Measurements from ENCODE around the gene FCAR.
"Not testable (repeated sequence)": the region's sequence is repeated elsewhere in the genome, so short reads cannot be mapped to it uniquely, and the experiment has no call there.

Gene FCAR

DNA sequence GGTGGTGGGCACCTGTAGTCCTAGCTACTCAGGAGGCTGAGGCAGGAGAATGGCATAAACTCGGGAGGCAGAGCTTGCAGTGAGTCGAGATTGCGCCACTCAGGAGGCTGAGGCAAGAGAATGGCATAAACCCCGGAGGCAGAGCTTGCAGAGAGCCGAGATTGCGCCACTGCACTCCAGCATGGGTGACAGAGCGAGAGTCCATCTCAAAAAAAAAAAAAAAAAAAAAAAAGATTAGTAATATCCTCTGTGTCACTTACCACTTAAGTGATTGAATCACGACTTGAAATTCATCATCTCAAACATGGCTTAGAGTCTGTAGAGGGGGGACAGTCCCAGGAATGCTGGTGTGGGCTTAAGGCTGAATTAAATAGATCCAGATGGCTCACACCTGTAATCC lies 27.1 kb downstream of the FCAR start:
- H2BK15ac ChIP-seq (ENCODE audit: low read length); H2BK12ac ChIP-seq (ENCODE audit: low read length); H3K4me1 ChIP-seq (ENCODE audit: control insufficient read depth in 2 of 2, insufficient read depth in 1 of 2, low read depth in 1 of 2, low read length in 2 of 2); H3K23ac ChIP-seq (ENCODE audit: low read depth, low read length, poor library complexity); H2BK120ac ChIP-seq (ENCODE audit: low read depth, low read length); DNase-seq (ENCODE audit: low spot score); H4K8ac ChIP-seq (ENCODE audit: low read depth, low read length); H3K36me3 ChIP-seq (replicated peaks in 1 of 2; ENCODE audit: control insufficient read depth in 2 of 2, insufficient read depth in 2 of 2, low read length in 2 of 2); H3K18ac ChIP-seq (ENCODE audit: low read length); H2BK5ac ChIP-seq (ENCODE audit: low read length); H3K27me3 ChIP-seq (ENCODE audit: control insufficient read depth in 3 of 3, insufficient read depth in 3 of 3, low read depth in 1 of 3, low read length in 3 of 3); H2AK5ac ChIP-seq (ENCODE audit: low read depth, low read length); H3K14ac ChIP-seq (ENCODE audit: low read length); H3K27ac ChIP-seq (replicated peaks; ENCODE audit: low read length); H3K9ac ChIP-seq (ENCODE audit: low read depth, low read length, poor library complexity); H2AFZ ChIP-seq (ENCODE audit: low read length); H3K79me1 ChIP-seq (ENCODE audit: low read depth, low read length); H4K91ac ChIP-seq (ENCODE audit: low read depth, low read length, poor library complexity); H3K4me2 ChIP-seq (ENCODE audit: insufficient read depth, low read length, poor library complexity, severe bottlenecking); H3K9me3 ChIP-seq (replicated peaks in 1 of 2; ENCODE audit: control insufficient read depth in 2 of 2, insufficient read depth in 1 of 2, low read depth in 1 of 2, low read length in 2 of 2); H3K4me3 ChIP-seq (ENCODE audit: low read length in 2 of 2); H3K4ac ChIP-seq (ENCODE audit: low read length): not testable (repeated sequence)
- WGBS, 2 donors (ENCODE audit: extremely low coverage in 2 of 2, insufficient read length in 2 of 2, insufficient replicate concordance in 1 of 2), result no CpG with 5 or more reads among the region's 8 CpGs

GRCh38 chr19:54902061-54902460 lies 28.0 kb downstream of the FCAR start:
- Histone ChIP-seq H3K4me2 (ENCODE audit: insufficient read depth, low read length, poor library complexity, severe bottlenecking) (no peak overlapping the region), H3K4me3 (ENCODE audit: low read length in 2 of 2) (no peak overlapping the region), H3K4ac (ENCODE audit: low read length) (no peak overlapping the region), H3K79me1 (ENCODE audit: low read depth, low read length) (no peaks in the 10 kb centered on the region), H3K4me1 (ENCODE audit: control insufficient read depth in 2 of 2, insufficient read depth in 1 of 2, low read depth in 1 of 2, low read length in 2 of 2) (peaks cover 0 to 3% of the 10 kb centered on the region in 2 donors), H3K36me3 (replicated peaks in 1 of 2; ENCODE audit: control insufficient read depth in 2 of 2, insufficient read depth in 2 of 2, low read length in 2 of 2) (no peaks in the 10 kb centered on the region), H3K27ac (replicated peaks; ENCODE audit: low read length) (no peak overlapping the region), H4K8ac (ENCODE audit: low read depth, low read length) (no peak overlapping the region), H4K91ac (ENCODE audit: low read depth, low read length, poor library complexity) (no peak overlapping the region), H2AK5ac (ENCODE audit: low read depth, low read length) (no peak overlapping the region), H2BK12ac (ENCODE audit: low read length) (no peak overlapping the region), H3K18ac (ENCODE audit: low read length) (no peak overlapping the region), H2BK5ac (ENCODE audit: low read length) (no peak overlapping the region), H3K14ac (ENCODE audit: low read length) (no peak overlapping the region), H2BK120ac (ENCODE audit: low read depth, low read length) (no peak overlapping the region), H3K9ac (ENCODE audit: low read depth, low read length, poor library complexity) (no peak overlapping the region), H2AFZ (ENCODE audit: low read length) (no peak overlapping the region), H3K27me3 (ENCODE audit: control insufficient read depth in 3 of 3, insufficient read depth in 3 of 3, low read depth in 1 of 3, low read length in 3 of 3) (no peaks in the 10 kb centered on the region), H3K9me3 (replicated peaks in 1 of 2; ENCODE audit: control insufficient read depth in 2 of 2, insufficient read depth in 1 of 2, low read depth in 1 of 2, low read length in 2 of 2) (no peaks in the 10 kb centered on the region), H3K23ac (ENCODE audit: low read depth, low read length, poor library complexity) (no peak overlapping the region), H2BK15ac (ENCODE audit: low read length) (no peak overlapping the region)
- no CpG with 5 or more reads among the region's 3 CpGs for WGBS, 2 donors (ENCODE audit: extremely low coverage in 2 of 2, insufficient read length in 2 of 2, insufficient replicate concordance in 1 of 2)
- DNase-seq (ENCODE audit: low spot score), result no peak

- WGBS, 2 donors (ENCODE audit: extremely low coverage in 2 of 2, insufficient read length in 2 of 2, insufficient replicate concordance in 1 of 2), result no CpG with 5 or more reads among the region's 6 CpGs
- H3K14ac ChIP-seq (ENCODE audit: low read length), result no peak overlapping the region
- DNase-seq (ENCODE audit: low spot score), result no peak
- H3K27ac ChIP-seq (replicated peaks; ENCODE audit: low read length), result no peak overlapping the region
- H3K4me3 ChIP-seq (ENCODE audit: low read length in 2 of 2), result no peak overlapping the region
- no peaks in the 10 kb centered on the region for H3K79me1 ChIP-seq (ENCODE audit: low read depth, low read length)
- H3K4me2 ChIP-seq (ENCODE audit: insufficient read depth, low read length, poor library complexity, severe bottlenecking), result no peak overlapping the region
- no peak overlapping the region for H2BK12ac ChIP-seq (ENCODE audit: low read length)
- H3K4ac ChIP-seq (ENCODE audit: low read length), result no peak overlapping the region
- no peak overlapping the region for H2AFZ ChIP-seq (ENCODE audit: low read length)
- no peak overlapping the region for H2BK5ac ChIP-seq (ENCODE audit: low read length)
- no peak overlapping the region for H2BK120ac ChIP-seq (ENCODE audit: low read depth, low read length)
- H4K8ac ChIP-seq (ENCODE audit: low read depth, low read length), result no peak overlapping the region
- H3K36me3 ChIP-seq (replicated peaks in 1 of 2; ENCODE audit: control insufficient read depth in 2 of 2, insufficient read depth in 2 of 2, low read length in 2 of 2), result no peaks in the 10 kb centered on the region
- no peaks in the 10 kb centered on the region for H3K27me3 ChIP-seq (ENCODE audit: control insufficient read depth in 3 of 3, insufficient read depth in 3 of 3, low read depth in 1 of 3, low read length in 3 of 3)
- H3K9me3 ChIP-seq (replicated peaks in 1 of 2; ENCODE audit: control insufficient read depth in 2 of 2, insufficient read depth in 1 of 2, low read depth in 1 of 2, low read length in 2 of 2), result no peaks in the 10 kb centered on the region
- no peak overlapping the region for H2BK15ac ChIP-seq (ENCODE audit: low read length)
- H3K23ac ChIP-seq (ENCODE audit: low read depth, low read length, poor library complexity), result no peak overlapping the region
- no peak overlapping the region for H3K9ac ChIP-seq (ENCODE audit: low read depth, low read length, poor library complexity)
- H3K18ac ChIP-seq (ENCODE audit: low read length), result no peak overlapping the region
- H4K91ac ChIP-seq (ENCODE audit: low read depth, low read length, poor library complexity), result no peak overlapping the region
- H2AK5ac ChIP-seq (ENCODE audit: low read depth, low read length), result no peak overlapping the region
- peaks cover 0 to 3% of the 10 kb centered on the region in 2 donors for H3K4me1 ChIP-seq (ENCODE audit: control insufficient read depth in 2 of 2, insufficient read depth in 1 of 2, low read depth in 1 of 2, low read length in 2 of 2)
Observed at GRCh38 chr19:54903303-54903702, 29.3 kb downstream of the FCAR start.

GRCh38 chr19:54904261-54904660 lies 30.2 kb downstream of the FCAR start:
- not testable (repeated sequence) for H3K79me1 ChIP-seq (ENCODE audit: low read depth, low read length); H3K4me2 ChIP-seq (ENCODE audit: insufficient read depth, low read length, poor library complexity, severe bottlenecking); H4K8ac ChIP-seq (ENCODE audit: low read depth, low read length); H3K9me3 ChIP-seq (replicated peaks in 1 of 2; ENCODE audit: control insufficient read depth in 2 of 2, insufficient read depth in 1 of 2, low read depth in 1 of 2, low read length in 2 of 2); H3K9ac ChIP-seq (ENCODE audit: low read depth, low read length, poor library complexity); H3K23ac ChIP-seq (ENCODE audit: low read depth, low read length, poor library complexity); H3K27me3 ChIP-seq (ENCODE audit: control insufficient read depth in 3 of 3, insufficient read depth in 3 of 3, low read depth in 1 of 3, low read length in 3 of 3); H3K18ac ChIP-seq (ENCODE audit: low read length); H3K27ac ChIP-seq (replicated peaks; ENCODE audit: low read length); H2AK5ac ChIP-seq (ENCODE audit: low read depth, low read length); H2BK120ac ChIP-seq (ENCODE audit: low read depth, low read length); H3K14ac ChIP-seq (ENCODE audit: low read length); H3K36me3 ChIP-seq (replicated peaks in 1 of 2; ENCODE audit: control insufficient read depth in 2 of 2, insufficient read depth in 2 of 2, low read length in 2 of 2); H2BK12ac ChIP-seq (ENCODE audit: low read length); H3K4me3 ChIP-seq (ENCODE audit: low read length in 2 of 2); DNase-seq (ENCODE audit: low spot score); H2BK5ac ChIP-seq (ENCODE audit: low read length); H4K91ac ChIP-seq (ENCODE audit: low read depth, low read length, poor library complexity); H3K4me1 ChIP-seq (ENCODE audit: control insufficient read depth in 2 of 2, insufficient read depth in 1 of 2, low read depth in 1 of 2, low read length in 2 of 2); H2AFZ ChIP-seq (ENCODE audit: low read length); H3K4ac ChIP-seq (ENCODE audit: low read length); H2BK15ac ChIP-seq (ENCODE audit: low read length)
- no CpG with 5 or more reads among the region's 4 CpGs for WGBS, 2 donors (ENCODE audit: extremely low coverage in 2 of 2, insufficient read length in 2 of 2, insufficient replicate concordance in 1 of 2)
